ENCODE results near the gene PTGS1.

PTGS1 gene

DNA sequence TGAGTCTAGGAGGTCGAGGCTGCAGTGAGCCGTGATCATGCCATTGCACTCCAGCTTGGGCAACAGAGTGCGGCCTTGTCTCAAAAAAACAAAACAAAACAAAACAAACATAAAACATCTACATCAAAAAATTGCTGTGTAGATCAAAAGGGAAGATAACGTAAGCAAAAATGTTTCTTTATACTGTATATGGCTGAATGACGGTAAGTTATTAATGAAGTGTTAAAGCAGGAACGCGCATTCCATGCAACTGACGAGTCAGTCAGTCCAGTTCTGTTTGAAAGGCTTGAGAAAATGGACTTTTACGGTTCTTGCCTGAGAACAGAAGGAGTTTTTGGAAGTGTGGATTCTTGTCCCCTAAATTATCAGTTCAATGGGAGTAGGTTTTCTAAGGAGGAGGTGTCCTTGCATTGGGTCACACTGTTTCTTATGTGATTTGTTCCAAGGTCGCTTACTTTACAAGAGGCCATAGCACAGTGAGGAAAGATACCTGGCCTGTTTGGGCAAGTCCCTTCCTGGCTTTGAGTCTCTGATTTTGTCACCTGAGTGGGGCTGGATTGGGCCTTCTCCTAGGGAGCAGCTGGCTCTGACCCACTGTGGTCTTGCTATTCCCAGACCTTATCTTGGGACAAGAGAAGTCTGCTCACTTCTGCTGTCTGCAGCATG lies 6.6 kb upstream of the PTGS1 start:
- no peak for DNase-seq (ENCODE audit: low read depth)
- no peak overlapping the region for H3K4me3 ChIP-seq (ENCODE audit: low read depth, low read length)
- in situ Hi-C loops (cut with HindIII; ENCODE audit: low sequenced_read_pairs) = no loop called here
- TF ChIP-seq, protein P1, sequence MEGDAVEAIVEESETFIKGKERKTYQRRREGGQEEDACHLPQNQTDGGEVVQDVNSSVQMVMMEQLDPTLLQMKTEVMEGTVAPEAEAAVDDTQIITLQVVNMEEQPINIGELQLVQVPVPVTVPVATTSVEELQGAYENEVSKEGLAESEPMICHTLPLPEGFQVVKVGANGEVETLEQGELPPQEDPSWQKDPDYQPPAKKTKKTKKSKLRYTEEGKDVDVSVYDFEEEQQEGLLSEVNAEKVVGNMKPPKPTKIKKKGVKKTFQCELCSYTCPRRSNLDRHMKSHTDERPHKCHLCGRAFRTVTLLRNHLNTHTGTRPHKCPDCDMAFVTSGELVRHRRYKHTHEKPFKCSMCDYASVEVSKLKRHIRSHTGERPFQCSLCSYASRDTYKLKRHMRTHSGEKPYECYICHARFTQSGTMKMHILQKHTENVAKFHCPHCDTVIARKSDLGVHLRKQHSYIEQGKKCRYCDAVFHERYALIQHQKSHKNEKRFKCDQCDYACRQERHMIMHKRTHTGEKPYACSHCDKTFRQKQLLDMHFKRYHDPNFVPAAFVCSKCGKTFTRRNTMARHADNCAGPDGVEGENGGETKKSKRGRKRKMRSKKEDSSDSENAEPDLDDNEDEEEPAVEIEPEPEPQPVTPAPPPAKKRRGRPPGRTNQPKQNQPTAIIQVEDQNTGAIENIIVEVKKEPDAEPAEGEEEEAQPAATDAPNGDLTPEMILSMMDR (IDR thresholded peaks at IDR 0.05; ENCODE audit: low read depth, low read length, missing control alignments) = no peak

DNA sequence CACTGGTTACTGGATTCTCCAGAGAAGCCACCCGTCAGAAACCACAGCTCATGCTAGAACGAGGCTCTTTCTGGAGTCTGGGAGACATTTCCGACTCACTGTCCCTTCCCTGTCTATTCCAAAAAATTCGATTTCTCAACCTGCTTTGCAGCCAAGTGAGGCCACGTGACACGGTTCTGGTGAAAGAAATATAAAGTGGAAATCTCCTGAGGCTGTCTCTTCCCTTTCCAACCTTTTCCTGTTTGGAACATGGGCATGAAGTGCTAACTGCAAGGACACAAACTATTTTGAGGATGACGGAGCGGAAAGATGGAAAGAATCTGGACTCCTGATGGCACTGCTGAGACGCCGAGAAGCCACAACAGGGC lies 6.1 kb upstream of the PTGS1 start:
- TF ChIP-seq, protein P1 (IDR thresholded peaks at IDR 0.05; ENCODE audit: low read depth, low read length, missing control alignments) = no peak
- in situ Hi-C loops (cut with HindIII; ENCODE audit: low sequenced_read_pairs) = no loop called here
- no peak for DNase-seq (ENCODE audit: low read depth)
- H3K4me3 ChIP-seq (ENCODE audit: low read depth, low read length) = no peak overlapping the region

DNA sequence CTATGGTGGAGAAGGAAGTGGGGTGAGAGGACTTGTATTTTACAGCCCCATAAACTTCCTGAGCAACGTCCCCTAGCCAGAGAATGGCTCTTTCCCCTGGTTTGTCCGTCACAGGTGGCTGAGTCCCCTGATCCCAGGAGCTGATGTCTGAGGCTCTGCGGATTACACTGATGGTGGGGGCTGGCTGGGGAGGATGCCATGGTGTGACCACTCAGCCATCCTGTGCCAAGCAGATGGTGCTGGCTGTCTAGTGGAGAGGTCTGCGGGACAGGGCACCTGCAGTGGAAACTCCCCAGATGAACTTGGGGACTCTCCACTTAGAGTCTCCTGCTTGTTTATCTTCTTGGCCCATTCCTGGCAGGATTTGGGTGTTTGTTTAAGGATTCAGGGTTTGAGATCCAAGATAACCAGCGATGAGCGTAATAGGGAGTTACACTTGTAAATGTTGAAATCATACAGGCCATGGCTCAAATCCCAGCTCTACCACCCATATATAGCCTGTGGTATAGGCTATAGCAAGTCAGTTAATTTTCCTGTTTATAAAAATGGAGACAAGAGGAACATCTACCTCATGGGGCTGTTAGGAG lies 4.7 kb upstream of the PTGS1 start:
- H3K4me3 ChIP-seq (ENCODE audit: low read depth, low read length) = no peak overlapping the region
- in situ Hi-C loops (cut with HindIII; ENCODE audit: low sequenced_read_pairs) = no loop called here
- no peak for DNase-seq (ENCODE audit: low read depth)
- TF ChIP-seq, protein P1 (IDR thresholded peaks at IDR 0.05; ENCODE audit: low read depth, low read length, missing control alignments) = no peak

DNA sequence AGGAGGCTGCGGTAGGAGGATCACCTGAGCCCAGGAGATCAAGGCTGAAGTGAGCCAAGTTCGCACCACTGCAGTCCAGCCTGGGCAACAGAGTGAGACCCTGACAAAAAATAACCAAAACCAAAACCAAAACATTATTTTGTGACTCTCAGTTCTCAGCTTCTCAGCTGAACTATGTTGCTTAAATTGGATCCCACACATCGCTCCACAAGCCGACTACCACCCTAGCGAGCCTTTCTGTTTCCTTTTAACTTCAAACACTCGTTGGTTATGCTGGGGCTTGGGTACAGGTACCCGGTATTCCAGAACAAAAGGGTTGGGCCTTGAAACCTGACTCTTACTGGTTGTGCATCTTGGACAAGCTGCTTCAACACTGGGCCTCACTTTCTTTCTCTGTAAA lies 3.8 kb upstream of the PTGS1 start:
- in situ Hi-C loops (cut with HindIII; ENCODE audit: low sequenced_read_pairs) = no loop called here
- TF ChIP-seq, protein P1 (IDR thresholded peaks at IDR 0.05; ENCODE audit: low read depth, low read length, missing control alignments) = no peak
- no peak for DNase-seq (ENCODE audit: low read depth)
- no peak overlapping the region for H3K4me3 ChIP-seq (ENCODE audit: low read depth, low read length)

DNA sequence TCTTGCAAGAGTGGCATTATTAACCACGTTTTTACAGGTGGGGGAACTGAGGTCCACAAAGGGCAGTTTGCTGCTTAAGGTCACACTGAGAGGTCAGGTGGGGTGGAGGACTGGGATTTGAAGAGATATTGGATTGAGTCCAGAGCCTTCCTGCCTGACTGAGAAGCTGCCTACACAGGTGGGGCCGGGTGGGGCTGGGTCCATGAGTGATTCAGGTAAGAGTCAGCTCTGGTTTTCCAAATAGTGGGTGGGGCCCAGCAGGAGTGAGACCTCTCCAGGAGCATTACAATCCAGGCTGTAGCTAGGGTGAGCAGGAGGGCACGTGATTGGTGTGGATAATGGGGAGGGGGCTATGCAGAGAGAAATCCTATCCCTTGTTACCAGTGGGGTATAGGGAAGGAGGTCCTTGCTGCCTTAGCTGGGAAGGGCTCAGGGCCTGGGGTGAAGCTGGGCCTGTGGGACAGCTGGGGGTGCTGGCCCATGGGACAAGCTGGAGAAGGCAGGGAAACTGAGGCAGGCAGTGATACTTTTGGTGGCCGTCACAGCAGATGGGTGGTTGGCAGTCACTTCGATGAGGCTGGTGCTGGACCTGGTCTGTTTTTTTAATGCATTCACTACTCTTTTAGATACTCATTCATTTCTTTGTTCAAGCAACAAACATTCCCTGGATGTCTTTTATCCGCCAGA lies 2.9 kb upstream of the PTGS1 start:
- in situ Hi-C loops (cut with HindIII; ENCODE audit: low sequenced_read_pairs) = no loop called here
- no peak overlapping the region for H3K4me3 ChIP-seq (ENCODE audit: low read depth, low read length)
- DNase-seq (ENCODE audit: low read depth) = no peak
- TF ChIP-seq, protein P1 (IDR thresholded peaks at IDR 0.05; ENCODE audit: low read depth, low read length, missing control alignments) = no peak

DNA sequence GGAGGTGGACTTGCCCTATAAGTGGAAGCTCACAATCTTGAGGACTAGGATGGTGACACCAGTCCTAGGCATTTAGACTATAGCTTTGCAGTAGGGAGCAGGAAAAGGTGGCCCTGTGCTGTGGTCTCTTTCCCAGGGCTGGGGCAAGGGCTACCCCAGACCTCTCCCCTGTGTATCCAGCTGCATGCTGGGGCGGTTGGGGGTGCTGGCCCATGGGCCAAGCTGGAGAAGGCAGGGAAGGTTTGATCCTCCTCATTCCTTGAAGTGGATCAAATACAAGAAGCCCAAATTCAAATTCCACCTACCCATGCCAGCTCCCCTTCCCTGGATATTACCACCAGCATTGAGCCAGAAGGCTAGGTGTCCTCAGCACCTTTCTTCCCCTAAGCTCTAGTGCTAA lies 2.2 kb upstream of the PTGS1 start:
- TF ChIP-seq, protein P1 (IDR thresholded peaks at IDR 0.05; ENCODE audit: low read depth, low read length, missing control alignments) = no peak
- in situ Hi-C loops (cut with HindIII; ENCODE audit: low sequenced_read_pairs) = no loop called here
- no peak for DNase-seq (ENCODE audit: low read depth)
- H3K4me3 ChIP-seq (ENCODE audit: low read depth, low read length) = no peak overlapping the region
